HPDE6-E6E7 (cell line): ENCODE measurements around the gene SETDB1.

ENCODE experiments used
- DNase-seq: peaks from one replicate; pipeline ENCODE4 v3.0.0; 2011; ENCODE audit warnings: missing footprints; ENCODE audit errors: extremely low spot score

Gene SETDB1

DNA sequence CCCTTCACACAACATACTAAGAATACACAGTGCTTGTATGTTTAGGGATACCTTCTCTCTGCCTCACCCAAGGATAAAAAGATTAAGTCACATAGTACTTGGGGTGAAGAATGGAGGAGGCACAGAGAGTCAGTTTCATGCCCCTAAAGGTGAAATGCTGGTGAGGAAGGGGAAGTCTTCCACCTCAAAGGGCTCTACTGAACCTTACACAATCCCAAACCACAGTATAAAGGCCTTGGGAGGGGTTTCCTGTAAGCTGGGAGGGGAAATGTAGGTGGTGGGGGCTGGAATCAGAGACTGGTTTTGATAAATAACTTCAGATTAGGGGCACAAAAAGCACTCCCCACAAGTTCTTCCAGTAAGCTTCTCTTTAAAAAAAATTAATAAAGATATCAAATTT, 77.0 kb downstream of the SETDB1 start:
- no peak for DNase-seq

DNA sequence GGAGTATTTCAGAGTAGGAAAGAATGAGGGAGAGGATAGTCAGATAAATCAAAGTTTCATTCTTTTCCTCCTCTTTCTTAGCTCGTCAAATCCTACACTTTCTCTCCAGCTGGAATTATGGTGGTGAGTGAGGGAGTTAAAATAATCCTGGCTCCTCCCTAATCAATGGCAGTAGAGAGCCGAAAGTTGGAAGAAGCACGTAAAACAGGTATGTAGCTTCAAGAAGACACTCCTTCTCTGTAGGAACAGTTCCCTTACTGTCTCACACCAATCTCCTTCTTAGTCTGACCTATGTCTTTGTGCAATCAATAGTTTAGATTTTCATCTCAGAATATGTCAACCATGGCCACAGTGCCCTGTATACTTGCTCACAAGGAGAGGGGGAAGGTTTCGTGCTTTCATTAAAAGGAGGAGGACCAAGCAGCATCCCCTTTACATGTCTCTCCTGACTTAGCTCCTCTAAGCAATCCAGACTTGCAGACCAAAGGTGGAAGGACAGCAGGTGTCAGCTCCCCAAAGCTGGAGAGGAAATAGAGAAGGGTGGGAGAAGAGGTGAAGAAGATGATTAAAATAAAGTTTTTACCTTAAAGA, 79.7 kb downstream of the SETDB1 start:
- no peak for DNase-seq

DNA sequence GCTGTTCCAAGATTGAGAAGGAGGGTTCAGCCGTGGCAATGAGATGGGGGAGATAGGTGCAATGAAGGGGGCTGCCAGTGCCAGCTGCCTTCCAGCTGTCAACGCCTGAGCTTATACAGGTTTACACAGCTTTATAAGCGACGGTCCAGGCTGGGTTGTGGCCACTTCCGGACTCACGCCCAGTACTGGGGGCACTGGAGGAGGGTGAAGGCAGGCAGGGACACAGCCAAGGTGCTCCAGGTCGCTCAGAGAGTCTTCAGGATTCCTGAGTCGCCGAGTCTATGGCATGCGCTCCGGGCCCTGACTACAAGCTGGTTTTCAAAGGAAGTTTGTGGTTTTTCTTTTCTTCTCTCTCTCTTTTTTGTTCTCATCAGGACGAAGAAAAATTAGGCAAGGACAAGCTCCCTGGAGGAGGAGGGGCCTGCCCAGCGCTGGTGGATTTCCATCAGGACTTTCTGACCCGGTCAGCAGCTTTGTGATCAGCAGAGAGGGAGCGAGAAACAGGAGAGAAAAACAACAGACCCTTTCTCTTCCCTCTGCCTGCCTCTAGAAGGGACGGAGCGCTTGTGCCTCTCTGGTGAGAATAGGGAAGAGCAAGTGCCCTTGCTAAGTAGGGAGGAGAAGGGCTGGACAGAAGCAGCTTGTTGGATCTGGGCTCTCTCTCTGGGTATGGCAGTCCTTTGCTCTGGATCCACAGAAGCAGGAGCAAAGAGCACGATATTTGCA, 80.3 kb downstream of the SETDB1 start, which contains the start of gene MINDY1:
MINDY1 (minus strand) TSS at position 576 of the 726 bp plus-strand sequence. CDS start 4,285 bp downstream, outside the sequence.
- DNase-seq, result peak; percentile 83

DNA sequence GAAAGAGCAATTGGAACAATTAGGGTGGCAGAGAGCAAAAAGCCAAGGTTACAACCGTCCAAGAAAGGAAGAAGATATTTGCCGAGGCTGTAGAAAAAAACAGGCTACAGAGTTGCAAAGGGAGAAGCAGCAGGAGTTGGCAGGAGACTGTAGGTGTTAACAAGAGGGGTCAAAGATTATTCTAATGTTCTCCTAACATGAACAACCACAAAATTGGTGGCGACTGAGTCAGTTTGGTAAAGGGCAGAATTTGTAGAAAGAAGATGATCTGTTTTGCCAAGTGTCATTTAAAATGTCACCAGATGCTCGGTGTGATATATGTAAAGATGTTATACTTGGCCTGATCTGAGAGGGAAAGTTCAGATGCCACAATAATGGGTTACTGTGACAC, 81.7 kb downstream of the SETDB1 start:
- no peak for DNase-seq

DNA sequence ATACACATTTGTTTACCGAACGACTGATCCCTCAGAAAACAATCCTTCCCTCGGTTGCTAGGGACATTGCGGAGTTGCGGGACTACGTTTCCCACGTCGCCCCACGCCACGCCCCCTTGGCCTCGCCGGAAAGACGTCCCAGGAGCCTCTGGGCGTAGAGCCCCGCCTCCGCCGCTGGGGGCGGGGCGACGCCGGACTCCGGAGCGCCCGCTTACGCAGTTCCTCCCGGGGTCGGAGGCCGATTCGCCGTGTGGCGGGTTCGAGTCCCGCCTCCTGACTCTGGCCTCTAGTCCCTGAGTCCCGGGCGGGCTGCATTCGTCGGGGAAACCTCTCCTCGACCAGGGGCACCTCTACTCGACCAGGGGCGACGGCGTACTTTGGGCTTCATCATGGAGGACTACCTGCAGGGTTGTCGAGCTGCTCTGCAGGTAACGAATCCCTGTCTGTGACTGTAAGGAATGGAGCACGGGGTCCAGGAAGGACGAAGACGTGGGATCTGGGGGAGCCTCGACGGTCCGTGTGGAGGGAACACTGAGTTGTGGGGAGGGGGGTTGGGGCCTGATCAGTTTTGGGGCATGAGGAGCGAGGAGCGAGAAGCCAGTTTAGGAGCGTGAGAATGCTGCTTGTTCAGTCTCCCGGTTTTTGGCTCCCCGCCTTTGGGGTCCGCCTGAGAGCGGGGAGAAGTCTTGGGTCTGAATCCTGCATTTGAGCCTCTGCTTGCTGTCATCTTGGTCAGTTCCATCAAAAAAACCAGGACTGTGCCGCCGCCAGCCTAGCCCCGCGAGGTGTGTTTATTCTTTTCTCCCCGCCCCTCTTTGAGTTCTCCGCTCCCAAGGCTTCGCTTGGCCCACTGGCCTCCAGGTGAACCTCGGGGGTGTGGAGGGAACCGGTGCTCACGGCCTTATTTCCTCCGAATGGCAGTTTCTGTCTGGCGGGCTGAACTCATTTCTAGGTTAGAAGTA, 82.4 kb downstream of the SETDB1 start, which contains the start of gene PRUNE1:
PRUNE1 (plus strand) TSS at position 206 of the 962 bp plus-strand sequence; CDS start at position 390, 184 bp downstream.
- DNase-seq, result peak; percentile 98

DNA sequence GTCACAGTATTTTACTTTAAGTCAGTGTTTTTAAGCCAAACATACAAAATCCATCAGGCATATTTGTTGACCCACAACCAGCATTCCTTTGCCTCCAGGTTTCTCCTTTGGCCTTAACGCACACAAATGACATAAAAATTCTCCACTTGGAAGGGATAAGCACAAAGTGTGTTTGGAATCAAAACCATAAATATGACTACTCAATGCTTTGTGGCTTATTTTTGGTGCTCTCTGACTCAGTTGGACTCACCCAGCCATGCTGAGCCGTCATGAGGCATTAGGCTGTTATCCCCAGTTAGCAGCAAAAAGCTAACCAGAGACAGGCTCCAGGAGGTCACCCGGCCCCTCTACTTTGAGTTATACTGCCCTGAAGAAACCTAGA, 83.0 kb downstream of the SETDB1 start:
- DNase-seq, result no peak

DNA sequence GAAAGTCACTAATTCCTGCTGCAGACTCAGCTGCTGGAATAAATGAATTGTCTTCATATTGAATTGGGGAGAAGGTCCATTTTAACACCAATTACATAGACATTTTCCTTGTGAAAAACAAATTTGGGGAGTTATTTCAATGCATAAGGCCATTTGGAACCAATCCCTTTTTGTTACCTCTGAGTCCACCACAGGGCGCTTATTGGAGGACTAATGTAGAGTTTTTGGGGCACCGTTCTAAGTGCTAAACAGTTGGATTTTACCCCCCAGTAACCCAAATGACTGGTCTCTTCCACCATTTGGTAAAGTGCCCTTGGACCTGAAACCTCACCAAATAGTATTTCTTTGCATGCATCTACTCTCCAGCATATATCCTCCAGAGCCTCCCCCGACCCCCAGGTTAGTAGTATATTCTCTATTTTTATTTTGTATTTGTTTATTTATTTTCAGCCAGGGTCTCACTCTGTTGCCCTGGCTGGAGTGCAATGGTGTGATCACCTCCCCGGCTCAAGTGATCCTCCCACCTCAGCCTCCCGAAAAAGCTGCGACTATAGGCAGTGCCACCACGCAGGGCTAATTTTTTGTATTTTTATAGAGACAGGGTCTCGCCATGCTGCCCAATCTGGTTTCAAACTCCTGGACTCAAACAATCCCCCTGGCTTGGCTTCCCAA, 83.6 kb downstream of the SETDB1 start:
- DNase-seq, result no peak

DNA sequence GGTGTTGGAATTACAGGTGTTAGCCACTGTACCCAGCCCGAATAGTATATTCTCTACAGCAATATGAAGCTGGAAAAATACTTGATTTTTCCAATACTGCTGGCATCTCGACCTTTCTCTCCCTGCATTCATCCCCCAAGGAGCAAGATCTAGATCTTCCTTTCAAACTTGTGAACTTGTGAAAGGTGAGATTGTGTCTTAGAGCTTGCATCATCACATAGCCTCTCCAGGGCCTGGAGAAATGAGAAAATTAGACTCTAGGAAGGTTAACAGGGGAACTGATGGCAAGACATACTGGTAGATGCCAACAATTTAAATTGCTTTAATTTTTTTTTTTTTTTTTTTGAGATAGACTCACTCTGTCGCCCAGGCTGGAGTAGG, 84.2 kb downstream of the SETDB1 start:
- DNase-seq, result no peak

DNA sequence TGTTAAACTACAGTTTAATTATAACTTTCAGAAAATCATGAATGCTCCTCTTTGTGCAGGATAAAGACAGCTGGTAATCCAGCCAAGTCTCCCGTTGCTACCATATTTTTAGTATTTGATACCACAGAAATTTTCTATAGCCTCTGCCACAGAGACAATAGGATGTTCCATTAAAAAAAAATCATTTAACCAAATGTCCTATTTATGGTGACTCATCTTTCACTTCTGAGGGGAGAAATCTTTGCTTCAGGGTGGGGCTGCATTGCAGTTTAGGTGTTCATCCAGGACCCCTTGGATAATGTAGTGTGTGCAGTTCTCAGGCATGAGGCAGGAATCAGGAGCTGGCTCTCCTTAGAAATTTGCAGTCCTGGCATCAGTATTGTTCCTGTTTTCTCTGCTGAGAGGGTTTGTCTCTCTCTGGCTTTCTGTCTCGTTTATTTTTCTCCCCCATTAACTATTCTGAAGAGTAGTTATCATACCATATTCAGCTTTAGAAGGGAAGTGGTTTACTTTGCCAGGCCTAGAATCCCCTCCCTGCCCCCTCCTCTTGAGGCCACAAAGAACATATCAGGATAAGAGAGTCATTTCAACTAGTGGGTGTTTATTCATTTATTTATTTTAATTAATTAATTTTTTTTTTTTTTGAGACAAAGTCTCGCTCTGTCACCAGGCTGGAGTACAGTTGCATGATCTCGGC, 85.1 kb downstream of the SETDB1 start:
- no peak for DNase-seq

DNA sequence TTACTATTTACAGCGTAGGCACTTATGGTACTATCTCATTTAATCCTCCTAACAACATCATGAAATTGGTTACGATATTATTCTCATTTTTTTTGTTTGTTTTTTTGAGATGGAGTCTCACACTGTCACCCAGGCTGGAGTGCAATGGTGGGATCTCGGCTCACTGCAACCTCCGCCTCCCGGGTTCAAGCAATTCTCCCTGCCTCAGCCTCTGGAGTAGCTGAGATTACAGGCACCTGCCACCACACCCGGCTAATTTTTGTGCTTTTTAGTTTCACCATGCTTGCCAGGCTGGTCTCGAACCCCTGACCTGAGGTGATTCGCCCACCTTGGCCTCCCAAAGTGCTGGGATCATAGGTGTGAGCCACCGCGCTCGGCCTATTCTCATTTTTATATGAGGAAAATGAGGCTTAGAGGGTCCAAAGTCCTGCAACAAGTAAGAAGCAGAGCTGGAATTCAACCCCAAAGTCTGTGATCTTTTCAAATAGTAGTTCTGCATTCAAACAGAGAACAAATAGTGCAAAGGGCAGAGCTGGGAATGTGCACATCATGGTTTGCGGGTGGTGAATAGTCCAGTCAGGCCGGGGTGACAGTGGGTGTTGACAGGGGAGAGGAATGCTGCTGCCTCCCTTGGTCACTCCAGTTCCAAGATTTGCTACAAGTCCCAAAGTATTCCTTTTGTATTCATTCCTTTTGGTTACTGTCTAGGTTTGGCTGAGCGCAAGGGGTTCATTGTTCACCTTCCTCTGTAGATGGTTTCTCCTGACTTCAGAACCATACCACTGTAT, 86.7 kb downstream of the SETDB1 start:
- no peak for DNase-seq

DNA sequence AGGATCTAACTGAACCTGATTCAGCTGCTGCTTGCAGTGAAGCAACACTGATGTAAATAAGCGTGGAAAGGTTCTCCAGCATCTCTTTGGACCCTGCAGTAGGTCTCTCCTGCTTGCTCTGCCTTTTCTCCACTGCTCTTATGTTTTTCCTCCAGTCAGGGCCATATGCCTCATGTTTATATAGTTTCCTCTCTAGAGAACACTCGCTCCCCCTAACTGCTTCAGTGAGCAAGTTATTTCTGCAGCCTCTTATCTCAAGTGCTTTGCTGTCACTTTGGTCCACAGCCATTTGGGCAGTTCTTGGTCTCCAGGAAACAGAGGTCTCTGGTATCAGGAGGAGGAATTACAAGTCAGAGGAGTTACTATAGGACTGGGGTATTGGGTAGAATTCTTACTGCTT, 87.4 kb downstream of the SETDB1 start:
- no peak for DNase-seq
